Measurements from ENCODE around the gene SLC6A11. TPM values are rescaled to one million over a fixed set of nuclear protein-coding genes. Genes with fewer than 3 reads are reported as not detected.

Gene SLC6A11
- total RNA-seq, 1 donor from 2014 or later: 3.2 TPM

DNA sequence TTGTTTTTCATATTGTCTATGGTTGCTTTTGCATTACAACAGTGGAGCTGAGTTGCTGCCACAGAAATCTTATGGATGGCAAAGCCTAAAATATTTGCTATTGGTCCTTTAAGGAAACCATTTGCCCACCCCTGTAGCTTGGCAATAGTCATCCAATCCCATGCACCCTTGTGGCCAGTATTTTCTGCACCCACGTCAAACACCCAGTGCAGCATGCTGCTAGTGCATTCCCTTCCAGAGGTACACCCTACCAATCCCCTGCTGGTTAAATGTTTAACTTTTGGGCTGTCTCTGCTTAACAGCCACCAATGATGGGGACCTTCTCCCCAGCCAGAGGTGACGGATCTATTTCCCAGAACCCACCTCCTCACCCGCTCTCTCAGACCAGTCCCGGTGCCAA lies 23.8 kb upstream of the SLC6A11 start:
- DNase-seq (ENCODE audit: low read depth): no peak
- H3K27me3 ChIP-seq (ENCODE audit: control insufficient read depth, insufficient read depth, low read length): no peaks in the 10 kb centered on the region
- FAIRE-seq: no peak
- H3K36me3 ChIP-seq (ENCODE audit: control insufficient read depth, insufficient read depth, low read length): no peaks in the 10 kb centered on the region
- H3K4me3 ChIP-seq (ENCODE audit: low read depth, low read length): no peak overlapping the region
- TF ChIP-seq, protein P1, sequence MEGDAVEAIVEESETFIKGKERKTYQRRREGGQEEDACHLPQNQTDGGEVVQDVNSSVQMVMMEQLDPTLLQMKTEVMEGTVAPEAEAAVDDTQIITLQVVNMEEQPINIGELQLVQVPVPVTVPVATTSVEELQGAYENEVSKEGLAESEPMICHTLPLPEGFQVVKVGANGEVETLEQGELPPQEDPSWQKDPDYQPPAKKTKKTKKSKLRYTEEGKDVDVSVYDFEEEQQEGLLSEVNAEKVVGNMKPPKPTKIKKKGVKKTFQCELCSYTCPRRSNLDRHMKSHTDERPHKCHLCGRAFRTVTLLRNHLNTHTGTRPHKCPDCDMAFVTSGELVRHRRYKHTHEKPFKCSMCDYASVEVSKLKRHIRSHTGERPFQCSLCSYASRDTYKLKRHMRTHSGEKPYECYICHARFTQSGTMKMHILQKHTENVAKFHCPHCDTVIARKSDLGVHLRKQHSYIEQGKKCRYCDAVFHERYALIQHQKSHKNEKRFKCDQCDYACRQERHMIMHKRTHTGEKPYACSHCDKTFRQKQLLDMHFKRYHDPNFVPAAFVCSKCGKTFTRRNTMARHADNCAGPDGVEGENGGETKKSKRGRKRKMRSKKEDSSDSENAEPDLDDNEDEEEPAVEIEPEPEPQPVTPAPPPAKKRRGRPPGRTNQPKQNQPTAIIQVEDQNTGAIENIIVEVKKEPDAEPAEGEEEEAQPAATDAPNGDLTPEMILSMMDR (IDR thresholded peaks at IDR 0.05; ENCODE audit: insufficient read depth, low read length, severe bottlenecking): no peak

DNA sequence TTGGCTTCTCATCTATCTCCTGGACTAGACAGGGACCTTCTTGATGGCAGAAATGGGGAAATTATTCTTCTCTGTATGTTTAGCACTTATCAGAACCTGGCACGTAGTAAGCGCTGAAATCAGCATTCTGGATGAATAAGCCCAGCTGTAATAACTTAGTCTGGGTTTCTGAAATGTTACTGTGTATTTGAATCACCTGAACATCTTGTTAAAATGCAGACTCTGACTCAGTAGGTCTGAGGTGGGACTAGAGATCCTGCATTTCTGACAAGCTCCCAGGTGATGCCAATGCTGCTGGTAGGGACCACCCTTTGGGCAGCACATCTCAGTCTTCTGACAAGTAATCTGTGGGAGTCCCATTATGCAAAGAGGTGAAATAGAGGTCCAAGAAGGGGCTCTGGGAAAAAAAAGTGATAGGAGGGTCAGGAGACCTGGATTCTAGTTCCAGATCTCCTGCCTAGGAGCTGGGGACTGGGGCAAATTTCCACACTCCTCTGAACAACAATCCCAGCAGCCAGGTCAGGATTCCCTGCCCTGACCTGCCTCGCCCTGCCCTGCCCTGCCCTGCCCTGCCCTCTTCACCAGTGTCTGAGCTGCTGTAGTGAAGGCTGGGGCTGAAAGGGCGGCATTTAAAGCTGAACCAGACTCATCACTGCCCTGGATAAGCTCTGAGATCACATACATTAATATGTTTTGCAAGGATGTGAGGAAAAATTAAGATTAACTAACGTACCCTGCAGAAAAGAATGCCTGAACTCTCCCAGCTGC lies 17.2 kb upstream of the SLC6A11 start:
- DNase-seq (ENCODE audit: low read depth): peak; percentile 64
- H3K4me3 ChIP-seq (ENCODE audit: low read depth, low read length): no peak overlapping the region
- TF ChIP-seq, protein P1 (IDR thresholded peaks at IDR 0.05; ENCODE audit: insufficient read depth, low read length, severe bottlenecking): no peak
- no peaks in the 10 kb centered on the region for H3K36me3 ChIP-seq (ENCODE audit: control insufficient read depth, insufficient read depth, low read length)
- no peaks in the 10 kb centered on the region for H3K27me3 ChIP-seq (ENCODE audit: control insufficient read depth, insufficient read depth, low read length)
- FAIRE-seq: no peak

DNA sequence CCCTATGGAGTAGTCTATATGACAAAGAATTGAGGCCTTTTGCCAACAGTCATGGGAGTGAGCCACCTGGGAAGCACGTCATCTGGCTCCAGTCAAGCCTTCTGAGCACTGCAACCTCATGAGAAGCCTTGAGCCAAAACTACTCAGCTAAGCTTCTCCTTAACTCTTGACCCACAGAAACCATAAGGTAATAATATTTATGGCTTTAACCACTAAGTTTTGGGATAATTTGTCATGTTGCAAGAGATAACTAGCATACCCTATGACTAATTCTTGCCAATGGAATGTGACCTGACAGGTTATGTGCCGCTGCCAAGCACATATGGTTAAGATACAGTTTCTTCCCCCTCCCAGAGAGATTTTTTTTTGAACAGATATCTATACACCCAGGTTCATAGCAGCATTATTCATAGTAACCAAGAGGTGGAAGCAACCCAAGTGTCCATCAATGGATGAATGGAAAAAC lies 11.8 kb upstream of the SLC6A11 start:
- peak; percentile 100 for DNase-seq (ENCODE audit: low read depth)
- Histone ChIP-seq H3K4me3 (ENCODE audit: low read depth, low read length) (no peak overlapping the region), H3K27me3 (ENCODE audit: control insufficient read depth, insufficient read depth, low read length) (no peaks in the 10 kb centered on the region), H3K36me3 (ENCODE audit: control insufficient read depth, insufficient read depth, low read length) (no peaks in the 10 kb centered on the region)
- TF ChIP-seq, protein P1 (IDR thresholded peaks at IDR 0.05; ENCODE audit: insufficient read depth, low read length, severe bottlenecking): no peak
- FAIRE-seq: peak; percentile 90

DNA sequence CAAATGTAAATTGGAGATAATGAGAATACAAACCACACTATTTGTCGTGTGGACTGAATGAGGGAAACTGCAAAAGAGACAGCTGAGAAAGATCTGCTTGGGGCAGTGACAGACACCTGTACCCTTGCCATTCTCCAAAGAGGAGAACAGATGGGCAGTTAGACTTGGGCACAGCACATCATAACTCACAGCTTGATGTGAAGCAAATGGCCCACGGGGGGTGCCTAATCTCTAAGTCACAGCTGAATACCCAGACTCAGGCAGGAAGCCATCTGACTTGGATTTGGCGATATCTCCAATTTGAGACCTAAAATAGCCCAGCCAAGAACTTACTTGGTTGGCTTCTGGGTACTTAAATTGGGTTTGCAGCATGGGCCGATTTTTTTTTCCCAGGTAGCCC lies 10.0 kb upstream of the SLC6A11 start:
- H3K36me3 ChIP-seq (ENCODE audit: control insufficient read depth, insufficient read depth, low read length): no peaks in the 10 kb centered on the region
- FAIRE-seq (no peak), DNase-seq (ENCODE audit: low read depth) (no peak)
- H3K27me3 ChIP-seq (ENCODE audit: control insufficient read depth, insufficient read depth, low read length): no peaks in the 10 kb centered on the region
- H3K4me3 ChIP-seq (ENCODE audit: low read depth, low read length): no peak overlapping the region
- TF ChIP-seq, protein P1 (IDR thresholded peaks at IDR 0.05; ENCODE audit: insufficient read depth, low read length, severe bottlenecking): no peak

DNA sequence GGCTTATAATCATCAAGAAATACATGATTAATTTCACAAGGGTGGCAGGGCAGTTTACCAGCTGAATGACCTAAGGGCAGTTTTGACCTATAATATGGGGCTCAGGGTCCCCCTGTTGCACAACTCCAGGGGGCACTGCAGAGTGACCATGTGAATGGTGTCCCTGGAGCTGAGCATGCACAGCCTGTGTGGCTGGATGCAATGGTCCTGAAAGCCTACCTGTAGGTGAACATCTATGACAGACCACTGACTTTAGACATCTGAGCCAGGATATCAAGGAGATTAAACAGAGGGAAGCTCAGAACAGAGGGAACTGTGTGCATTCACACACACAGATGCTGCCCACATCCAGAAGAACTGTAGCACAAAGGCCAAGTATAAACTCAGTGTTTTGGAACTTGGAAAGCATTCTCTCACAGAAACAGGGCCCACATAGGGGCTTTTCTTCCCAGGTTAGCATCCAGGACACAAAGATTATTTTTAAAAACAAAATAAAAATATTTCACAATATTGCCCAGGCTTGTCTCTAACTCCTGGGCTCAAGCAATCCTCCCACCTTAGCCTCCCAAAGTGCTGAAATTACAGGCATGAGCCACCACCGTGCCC lies 7.8 kb upstream of the SLC6A11 start:
- TF ChIP-seq, protein P1 (IDR thresholded peaks at IDR 0.05; ENCODE audit: insufficient read depth, low read length, severe bottlenecking): no peak
- Histone ChIP-seq H3K4me3 (ENCODE audit: low read depth, low read length) (no peak overlapping the region), H3K36me3 (ENCODE audit: control insufficient read depth, insufficient read depth, low read length) (no peaks in the 10 kb centered on the region), H3K27me3 (ENCODE audit: control insufficient read depth, insufficient read depth, low read length) (no peaks in the 10 kb centered on the region)
- FAIRE-seq (no peak), DNase-seq (ENCODE audit: low read depth) (no peak)
